HepG2 (cell line): ENCODE data around the gene NAV2. TPM values are rescaled to one million over a fixed set of nuclear protein-coding genes. Genes with fewer than 3 reads are reported as not detected.

ENCODE experiments used
- ATAC-seq: fragments of 200-7000 bp; cut with Tn5 transposase; 3 replicates; pipeline ENCODE4 v1.9.1; 2020; ENCODE audit warnings: mild to moderate bottlenecking, moderate library complexity
- BruUV-seq: library from RNA; stranded (reverse); fragments of 400-500 nt; replicated peaks from 2 replicates; lab custom pipeline; 2021; lab: Mats Ljungman, UMichigan
- CTCF ChIA-PET: fragments of 300-600 bp; formaldehyde crosslinking; extraction: SDS; loops from one replicate; lab custom pipeline; 2021; ENCODE audit warnings: low total read pairs, inconsistent platforms, low intra/inter-chr PET ratio; lab: Yijun Ruan, JAX
- POLR2A ChIA-PET: fragments of 350-600 bp; sonication (Branson Sonifier 250); formaldehyde crosslinking; loops from one replicate; lab custom pipeline; 2020; ENCODE audit warnings: antibody characterized with exemption, inconsistent platforms; lab: Yijun Ruan, JAX
- DNase-seq: peaks from one replicate; pipeline ENCODE4 v3.0.0-alpha.2; 2015; ENCODE audit warnings: low spot score
- FAIRE-seq: peaks from 3 replicates; lab custom pipeline; 2011; peaks lifted over from hg19 to GRCh38; lab: Jason Lieb, UNC
- H2AFZ ChIP-seq: one replicate; pipeline ENCODE4 v1.6.1; 2011; ENCODE audit warnings: low read length, inconsistent platforms
- H3K27ac ChIP-seq: fragments of 300-600 bp; 3 replicates; pipeline ENCODE4 v1.8.0; 2011; ENCODE audit warnings: mixed run types, mild to moderate bottlenecking, mixed read lengths, low read length, inconsistent platforms; ENCODE audit not compliant: insufficient read depth; ENCODE audit errors: extremely low read length
- H3K27me3 ChIP-seq, 2 experiments: fragments of 200-600 bp in 1 of 2; 2 replicates in 1 of 2; 3 replicates in 1 of 2; pipeline versions ENCODE4 v1.6.0 to v1.8.0; 2011; ENCODE audit warnings: low read length in 2 of 2, mild to moderate bottlenecking in 2 of 2, moderate library complexity in 2 of 2, inconsistent platforms in 1 of 2; ENCODE audit not compliant: insufficient read depth in 2 of 2, control insufficient read depth in 1 of 2
- H3K36me3 ChIP-seq, 2 experiments: fragments of 200-600 bp in 1 of 2; replicated peaks in 1 of 2; 2 replicates in 1 of 2; 3 replicates in 1 of 2; pipeline versions ENCODE4 v1.5.1 to v1.8.0; 2011; ENCODE audit warnings: low read length in 2 of 2, inconsistent platforms in 1 of 2; ENCODE audit not compliant: insufficient read depth in 2 of 2, control insufficient read depth in 1 of 2
- H3K4me1 ChIP-seq: 2 replicates; pipeline ENCODE4 v1.5.1; 2012; ENCODE audit warnings: low read length, inconsistent platforms; ENCODE audit not compliant: insufficient read depth
- H3K4me2 ChIP-seq: 2 replicates; pipeline ENCODE4 v1.6.0; 2011; ENCODE audit warnings: low read depth, low read length, inconsistent platforms
- H3K4me3 ChIP-seq, 3 experiments: fragments of 200-600 bp in 1 of 3; sonication (generic), shearing (Covaris generic) in 1 of 3; replicated peaks in 1 of 3; 2 replicates each; pipeline ENCODE4 v1.5.1; 2011 to 2016; ENCODE audit warnings: low read length in 3 of 3, inconsistent platforms in 2 of 3, low read depth in 2 of 3, mild to moderate bottlenecking in 2 of 3, control low read depth in 1 of 3, mixed read lengths in 1 of 3; ENCODE audit not compliant: insufficient read depth in 1 of 3
- H3K79me2 ChIP-seq: one replicate; pipeline ENCODE4 v1.6.1; 2011; ENCODE audit warnings: low read length, inconsistent platforms; ENCODE audit not compliant: insufficient read depth
- H3K9ac ChIP-seq: 2 replicates; pipeline ENCODE4 v1.6.0; 2011; ENCODE audit warnings: mild to moderate bottlenecking, low read depth, low read length, inconsistent platforms; ENCODE audit not compliant: insufficient read depth
- H3K9me3 ChIP-seq: 2 replicates; pipeline ENCODE4 v1.5.1; 2012; ENCODE audit warnings: mild to moderate bottlenecking, low read length
- H4K20me1 ChIP-seq: 2 replicates; pipeline ENCODE4 v1.6.0; 2011; ENCODE audit warnings: inconsistent platforms, mild to moderate bottlenecking, low read length, moderate library complexity; ENCODE audit not compliant: insufficient read depth
- AHR ChIP-seq: IDR thresholded peaks from 2 replicates; pipeline ENCODE4 v1.6.1; 2018; ENCODE audit warnings: missing genetic modification reagents, missing compliant biosample characterization
- CBFB ChIP-seq: sonication (generic); formaldehyde crosslinking; IDR thresholded peaks from 2 replicates; pipeline ENCODE4 v1.4.0; 2020; ENCODE audit warnings: missing genetic modification reagents
- EEA1 ChIP-seq: sonication (generic); formaldehyde crosslinking; IDR thresholded peaks from 2 replicates; pipeline ENCODE4 v1.5.1; 2020; ENCODE audit warnings: mild to moderate bottlenecking, missing genetic modification reagents, borderline replicate concordance
- FOXO1 ChIP-seq: sonication (generic); formaldehyde crosslinking; IDR thresholded peaks from 2 replicates; pipeline ENCODE4 v1.4.0; 2020; ENCODE audit warnings: missing genetic modification reagents
- GATAD2A ChIP-seq: IDR thresholded peaks from 2 replicates; pipeline ENCODE4 v1.6.1; 2016
- HHEX ChIP-seq: IDR thresholded peaks from 2 replicates; pipeline ENCODE4 v1.6.1; 2016; ENCODE audit warnings: control low read depth
- REPIN1 ChIP-seq: sonication (generic); formaldehyde crosslinking; IDR thresholded peaks from 2 replicates; pipeline ENCODE4 v1.8.0; 2022; ENCODE audit warnings: missing genetic modification reagents, low read depth, mild to moderate bottlenecking, borderline replicate concordance
- SMAD3 ChIP-seq: sonication (generic); formaldehyde crosslinking; IDR thresholded peaks from 2 replicates; pipeline ENCODE4 v1.4.0; 2020; ENCODE audit warnings: missing genetic modification reagents
- SRY ChIP-seq: sonication (generic); formaldehyde crosslinking; IDR thresholded peaks from 2 replicates; pipeline ENCODE4 v1.8.0; 2022; ENCODE audit warnings: mild to moderate bottlenecking, missing genetic modification reagents
- ZBTB25 ChIP-seq: IDR thresholded peaks from 2 replicates; pipeline ENCODE4 v1.6.1; 2018; ENCODE audit warnings: missing genetic modification reagents
- ZFP37 ChIP-seq: sonication (generic); formaldehyde crosslinking; IDR thresholded peaks from 2 replicates; pipeline ENCODE4 v1.4.0; 2020; ENCODE audit warnings: missing genetic modification reagents, borderline replicate concordance
- ZNF12 ChIP-seq: sonication (generic); formaldehyde crosslinking; IDR thresholded peaks from 2 replicates; pipeline ENCODE4 v1.5.0; 2020; ENCODE audit warnings: missing genetic modification reagents
- ZNF343 ChIP-seq: sonication (generic); formaldehyde crosslinking; IDR thresholded peaks from 2 replicates; pipeline ENCODE4 v1.4.0; 2020; ENCODE audit warnings: mild to moderate bottlenecking, missing genetic modification reagents
- ZNF446 ChIP-seq: sonication (generic); formaldehyde crosslinking; IDR thresholded peaks from 2 replicates; pipeline ENCODE4 v1.5.0; 2020; ENCODE audit warnings: mild to moderate bottlenecking, missing genetic modification reagents
- ZNF598 ChIP-seq: sonication (generic); formaldehyde crosslinking; IDR thresholded peaks from 2 replicates; pipeline ENCODE4 v1.5.1; 2020; ENCODE audit warnings: mild to moderate bottlenecking, missing genetic modification reagents, borderline replicate concordance
- ZNF644 ChIP-seq: IDR thresholded peaks from 2 replicates; pipeline ENCODE4 v1.6.1; 2016; ENCODE audit warnings: low read depth
- ZNF670 ChIP-seq: sonication (generic); formaldehyde crosslinking; IDR thresholded peaks from 2 replicates; pipeline ENCODE4 v1.8.0; 2022; ENCODE audit warnings: mild to moderate bottlenecking, missing genetic modification reagents, borderline replicate concordance
- WGBS: methylation state at CpG from one replicate; pipeline ENCODE4 v1.1.6; 2017; ENCODE audit warnings: low lambda C conversion rate; 5-methylcytosine and 5-hydroxymethylcytosine counted together
- in situ Hi-C: cut with HindIII; loops from 2 replicates; pipeline ENCODE4 v1.10.0; 2017; ENCODE audit warnings: low pct_unique_long_range_greater_than_20kb; ENCODE audit not compliant: extremely low pct_ligation_motif_present
- intact Hi-C: fragments of 100-400 bp; cut with micrococcal nuclease; formaldehyde crosslinking; loops from one replicate; pipeline ENCODE4 v1.10.0; 2022; ENCODE audit not compliant: unreplicated experiment
- polyA plus RNA-seq, 8 experiments: library from polyadenylated mRNA; depleted of rRNA in 3 of 8; stranded (reverse) in 7 of 8; unstranded in 1 of 8; fragments of >200 nt; fragmentation: Illumina TruSeq in 4 of 8; extraction: Trizol in 4 of 8; gene quantifications; 2 replicates each; pipeline versions ENCODE4 v1.2.1 to v1.2.3, GENCODE V29; 2011 to 2016; ENCODE audit warnings: low read depth in 4 of 8, missing spikeins in 1 of 8, mixed read lengths in 1 of 8; ENCODE audit not compliant: insufficient read depth in 1 of 8
- total RNA-seq, 5 experiments: library from RNA; depleted of rRNA; stranded (reverse); fragments of >200 nt; fragmentation: Illumina TruSeq; extraction: Trizol; gene quantifications; 2 replicates each; pipeline ENCODE4 v1.2.3, GENCODE V29; 2016; ENCODE audit warnings: low read depth in 1 of 5

NAV2 gene
- total and polyA plus RNA-seq, 2 of the 13 experiments (the other 11 are each of a cell fraction or from before 2014, with no cell fraction given): 9.3 to 34.6 TPM

- intact Hi-C loops: no loop called here
- ATAC-seq (no peak), DNase-seq (no peak), FAIRE-seq (no peak)
- no peak for TF ChIP-seq ZFP37 (CRISPR knock-in tag)
- TF ChIP-seq ZNF598: no peak
- no peak for TF ChIP-seq FOXO1 (CRISPR knock-in tag)
- TF ChIP-seq ZNF343 (CRISPR knock-in tag): no peak
- no peak for TF ChIP-seq REPIN1 (CRISPR knock-in tag)
- TF ChIP-seq GATAD2A: no peak
- no peak for TF ChIP-seq ZNF644 (CRISPR knock-in tag)
- no peak for TF ChIP-seq ZBTB25 (CRISPR knock-in tag)
- TF ChIP-seq EEA1 (CRISPR knock-in tag): no peak
- TF ChIP-seq CBFB (CRISPR knock-in tag): no peak
- no peak for TF ChIP-seq ZNF670 (CRISPR knock-in tag)
- no peak for TF ChIP-seq SRY (CRISPR knock-in tag)
- no peak for TF ChIP-seq ZNF446
- no peak for TF ChIP-seq AHR (CRISPR knock-in tag)
- TF ChIP-seq HHEX: no peak
- TF ChIP-seq SMAD3 (CRISPR knock-in tag): no peak
- no peak for TF ChIP-seq ZNF12
- no peaks in the 10 kb centered on the region for H4K20me1 ChIP-seq
- ChIA-PET POLR2A (no interaction called here), CTCF (no interaction called here)
- H2AFZ ChIP-seq: no peak overlapping the region
- 20% methylated on average over 9 of the region's 9 CpGs for WGBS
- no peaks in the 10 kb centered on the region for H3K79me2 ChIP-seq
- no peak overlapping the region for H3K4me3 ChIP-seq
- no peak overlapping the region for H3K4me2 ChIP-seq
- peaks cover 10 to 81% of the 10 kb centered on the region in 2 experiments for H3K27me3 ChIP-seq
- no peaks in the 10 kb centered on the region for H3K9me3 ChIP-seq
- in situ Hi-C loops: no loop called here
- no TSS peak for BruUV-seq
- H3K36me3 ChIP-seq: no peaks in the 10 kb centered on the region
- H3K27ac ChIP-seq: no peak overlapping the region
- H3K9ac ChIP-seq: no peak overlapping the region
- no peaks in the 10 kb centered on the region for H3K4me1 ChIP-seq
Observed at GRCh38 chr11:20157728-20158127, 445.1 kb downstream of the NAV2 start.
